Heart right ventricle (tissue), 16 donors: ENCODE data around the gene DTX1. TPM values are rescaled to one million over a fixed set of nuclear protein-coding genes. Genes with fewer than 3 reads are reported as not detected.
A peak's percentile ranks its signal among the peaks of the same experiment; 100 is the strongest.

Experiments used
- ATAC-seq, 8 donors: fragments of 200-7000 bp; cut with Tn5 transposase; one replicate each; pipeline ENCODE4 v1.9.1; 2020; ENCODE audit warnings: mild to moderate bottlenecking in 8 of 8, moderate library complexity in 8 of 8, moderate number of reproducible peaks in 1 of 8
- DNase-seq, 2 donors: peaks; one replicate each; pipeline ENCODE4 v3.0.0-alpha.2; 2020
- H3K27ac ChIP-seq, 10 donors: fragments of 200-600 bp; sonication (generic) in 2 of 10; one replicate each; pipeline versions ENCODE4 v1.5.0 to v1.8.0; 2020 to 2022; ENCODE audit warnings: mild to moderate bottlenecking in 3 of 10
- H3K27me3 ChIP-seq, 7 donors: fragments of 200-600 bp; one replicate each; pipeline ENCODE4 v1.8.0; 2021 to 2022; ENCODE audit warnings: mild to moderate bottlenecking in 2 of 7
- H3K36me3 ChIP-seq, 9 donors: fragments of 200-600 bp; sonication (generic) in 1 of 9; one replicate each; pipeline versions ENCODE4 v1.5.0 to v1.8.0; 2020 to 2022; ENCODE audit warnings: mild to moderate bottlenecking in 2 of 9
- H3K4me1 ChIP-seq, 9 donors: fragments of 200-600 bp; sonication (generic) in 1 of 9; one replicate each; pipeline versions ENCODE4 v1.5.0 to v1.8.0; 2020 to 2022; ENCODE audit warnings: mild to moderate bottlenecking in 4 of 9
- H3K4me3 ChIP-seq, 10 donors: fragments of 200-600 bp; sonication (generic) in 2 of 10; one replicate each; pipeline versions ENCODE4 v1.5.0 to v1.8.0; 2020 to 2022; ENCODE audit warnings: mild to moderate bottlenecking in 7 of 10, moderate library complexity in 2 of 10
- H3K9me3 ChIP-seq, 11 donors: fragments of 200-600 bp in 10 of 11; sonication (generic) in 2 of 11; one replicate each; pipeline versions ENCODE4 v1.5.0 to v1.8.0; 2013 to 2022; ENCODE audit warnings: mild to moderate bottlenecking in 2 of 11, control low read depth in 1 of 11, moderate library complexity in 1 of 11
- WGBS, 2 donors: extraction: QIAGEN DNeasy Blood & Tissue Kit; methylation state at CpG; one replicate each; pipeline ENCODE4 v1.1.7; 2013; ENCODE audit warnings: inconsistent platforms in 1 of 2; 5-methylcytosine and 5-hydroxymethylcytosine counted together
- intact Hi-C, 10 donors: fragments of 100-400 bp; cut with DNase I; formaldehyde crosslinking; loops; one replicate each; pipeline versions ENCODE4 v1.11.1 to v1.14.2; 2022
- polyA plus RNA-seq, 2 donors: library from polyadenylated mRNA; stranded (reverse); fragments of 200-250 nt; gene quantifications; one replicate each; pipeline ENCODE4 v1.2.3, GENCODE V29; 2013
- total RNA-seq, 10 donors: library from RNA; stranded (reverse); fragmentation: NEBNext Ultra II Directional in 3 of 10; extraction: Animal tissue kit (Norgen Biotek cat#: 25700) in 3 of 10; gene quantifications; one replicate each; pipeline versions ENCODE4 v1.2.1 to v1.2.4, GENCODE V29; 2021 to 2023
- TF ChIP-seq, protein P1 (sequence below), 9 donors: fragments of 200-600 bp; sonication (generic) in 2 of 9; IDR thresholded peaks; one replicate each; pipeline versions ENCODE4 v1.5.0 to v1.8.0; 2021 to 2022; ENCODE audit warnings: antibody characterized with exemption in 9 of 9, mild to moderate bottlenecking in 5 of 9, moderate library complexity in 1 of 9
- donor health status: Arrhythmogenic right ventricular cardiomyopathy.
- donor health status: ischemic (EF 13 %, LVEDD 7.1; RV severe dilation, severe dysfunction).
- donor health status: healthy with polysubstance abuse.
- donor health status: DM: no; HTN: yes; CAD: no.
- donor health status: DM: no; HTN: no; CAD: no.
- donor health status: ischemic (EF 25% LVEDD 6.9; RV normal size, moderate dysfunction).
- donor health status: ischemic (EF 25% LVEDD 5.7; RV mildly dilated, moderate dysfunction).
- donor health status: healthy.
- donor health status: DM: yes; HTN: yes; CAD: no.
- donor health status: Ischemic cardiomyopathy.
- donor health status: ischemic (EF 35%, LVEDD 5.7; RV mildly dilated, moderate dysfunction).
- donor health status: nonischemic (EF 11% LVEDD 7.7; RV severe dilation, severe dysfunction).
- donor health status: DM: yes; HTN: yes; CAD: no.
- donor health status: PGD.
- donor health status: ischemic (EF 29% LVEDD 5.4; RV normal size, mild dysfunction).
- donor health status: nonischemic (EF 23%, LVEDD 6.1; RV moderate dilation, normal function).

The DTX1 gene
- total and polyA plus RNA-seq, 12 donors = 0.94 to 6.4 (median 1.5) TPM

DNA sequence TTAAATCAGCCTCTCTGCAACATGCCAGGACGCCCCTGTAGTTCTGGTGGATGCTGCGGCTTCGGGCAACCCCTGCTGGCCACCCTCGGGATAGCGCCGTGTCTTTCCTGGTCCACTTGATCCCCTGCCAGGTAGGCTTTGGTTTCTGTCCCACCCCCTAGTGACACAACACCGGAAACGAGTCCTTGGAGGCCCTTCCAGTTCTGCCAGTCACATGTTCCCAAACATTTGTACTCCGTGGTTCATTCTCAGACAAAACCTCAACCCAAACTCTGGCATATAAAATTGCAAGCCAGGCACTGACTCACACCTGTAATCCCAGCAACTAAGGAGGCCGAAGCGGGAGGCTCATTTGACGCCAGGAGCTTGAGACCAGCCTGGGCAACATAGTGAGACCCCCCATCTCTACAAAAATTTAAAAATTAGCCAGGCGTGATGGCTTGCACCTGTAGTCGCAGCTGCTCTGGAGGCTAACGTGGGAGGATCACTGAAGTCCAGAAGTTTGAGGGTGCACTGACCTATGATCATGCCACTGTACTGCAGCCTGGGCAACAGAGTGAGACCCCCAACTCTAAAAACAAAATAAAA, 42.0 kb downstream of the DTX1 start:
- peak; percentile 57 to 88 (median 76) for ATAC-seq
- H3K27me3 ChIP-seq = peaks cover 1 to 52% (median 24%) of the 10 kb centered on the region in 7 donors
- peaks cover 0 to 12% (median 9%) of the 10 kb centered on the region in 9 donors for H3K4me1 ChIP-seq
- intact Hi-C loops = loop anchor here in 7 of 10 donors (1.0 to 5.0 kb wide), 3 partner anchors 50 to 51 kb away; no protein-coding TSS in a partner anchor
- H3K9me3 ChIP-seq = no peaks in the 10 kb centered on the region
- H3K27ac ChIP-seq = no peak overlapping the region
- no peak overlapping the region for H3K4me3 ChIP-seq
- 31 to 32% methylated on average over 15 of the region's 15 CpGs for WGBS, 2 donors
- no peaks in the 10 kb centered on the region for H3K36me3 ChIP-seq
- TF ChIP-seq, protein P1, sequence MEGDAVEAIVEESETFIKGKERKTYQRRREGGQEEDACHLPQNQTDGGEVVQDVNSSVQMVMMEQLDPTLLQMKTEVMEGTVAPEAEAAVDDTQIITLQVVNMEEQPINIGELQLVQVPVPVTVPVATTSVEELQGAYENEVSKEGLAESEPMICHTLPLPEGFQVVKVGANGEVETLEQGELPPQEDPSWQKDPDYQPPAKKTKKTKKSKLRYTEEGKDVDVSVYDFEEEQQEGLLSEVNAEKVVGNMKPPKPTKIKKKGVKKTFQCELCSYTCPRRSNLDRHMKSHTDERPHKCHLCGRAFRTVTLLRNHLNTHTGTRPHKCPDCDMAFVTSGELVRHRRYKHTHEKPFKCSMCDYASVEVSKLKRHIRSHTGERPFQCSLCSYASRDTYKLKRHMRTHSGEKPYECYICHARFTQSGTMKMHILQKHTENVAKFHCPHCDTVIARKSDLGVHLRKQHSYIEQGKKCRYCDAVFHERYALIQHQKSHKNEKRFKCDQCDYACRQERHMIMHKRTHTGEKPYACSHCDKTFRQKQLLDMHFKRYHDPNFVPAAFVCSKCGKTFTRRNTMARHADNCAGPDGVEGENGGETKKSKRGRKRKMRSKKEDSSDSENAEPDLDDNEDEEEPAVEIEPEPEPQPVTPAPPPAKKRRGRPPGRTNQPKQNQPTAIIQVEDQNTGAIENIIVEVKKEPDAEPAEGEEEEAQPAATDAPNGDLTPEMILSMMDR (IDR thresholded peaks at IDR 0.05) = peak; percentile 66 to 83 (median 76)
- peak; percentile 74 to 79 for DNase-seq

DNA sequence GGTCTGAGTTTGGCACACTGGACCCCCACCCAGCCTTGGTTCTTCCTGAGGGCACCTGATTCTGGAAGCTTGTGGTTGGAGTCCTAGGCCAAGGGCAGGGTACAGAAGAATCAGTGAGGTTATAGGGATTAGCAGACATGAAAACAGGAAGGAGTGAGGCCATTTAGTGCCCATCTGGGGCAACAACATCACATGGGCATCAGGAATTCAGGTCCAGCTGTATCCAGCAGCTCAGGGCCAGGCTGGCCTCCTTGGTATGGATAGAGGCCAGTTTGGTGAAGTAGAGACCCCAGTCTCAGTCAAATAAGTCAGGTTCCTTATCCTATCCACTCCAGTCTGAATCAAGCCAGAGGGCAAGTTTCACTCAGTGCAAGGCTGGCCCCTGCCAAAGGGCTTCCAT, 42.8 kb downstream of the DTX1 start:
- no peaks in the 10 kb centered on the region for H3K9me3 ChIP-seq
- no peak overlapping the region for H3K4me3 ChIP-seq
- TF ChIP-seq, protein P1 (IDR thresholded peaks at IDR 0.05) = no peak
- intact Hi-C loops = loop anchor here in 5 of 10 donors (2.0 to 5.0 kb wide), 2 partner anchors 51 to 52 kb away; no protein-coding TSS in a partner anchor
- H3K27ac ChIP-seq = no peak overlapping the region
- H3K36me3 ChIP-seq = no peaks in the 10 kb centered on the region
- DNase-seq (no peak), ATAC-seq (no peak)
- H3K4me1 ChIP-seq = peaks cover 0 to 15% (median 10%) of the 10 kb centered on the region in 9 donors
- H3K27me3 ChIP-seq = peaks cover 5 to 54% (median 32%) of the 10 kb centered on the region in 7 donors

- TF ChIP-seq, protein P1 (IDR thresholded peaks at IDR 0.05) = no peak
- Histone ChIP-seq H3K27ac (no peak overlapping the region), H3K4me3 (no peak overlapping the region), H3K9me3 (no peaks in the 10 kb centered on the region), H3K27me3 (peaks cover 5 to 55% (median 33%) of the 10 kb centered on the region in 7 donors), H3K4me1 (peaks cover 0 to 15% (median 10%) of the 10 kb centered on the region in 9 donors), H3K36me3 (no peaks in the 10 kb centered on the region)
- ATAC-seq (no peak), DNase-seq (no peak)
- intact Hi-C loops = loop anchor here in 6 of 10 donors (2.0 to 5.0 kb wide), 3 partner anchors 51 to 1648 kb away; no protein-coding TSS in a partner anchor
- WGBS, 2 donors = 58 to 61% methylated on average over 12 of the region's 12 CpGs
Observed at GRCh38 chr12:113099764-113100163, 43.2 kb downstream of the DTX1 start.

DNA sequence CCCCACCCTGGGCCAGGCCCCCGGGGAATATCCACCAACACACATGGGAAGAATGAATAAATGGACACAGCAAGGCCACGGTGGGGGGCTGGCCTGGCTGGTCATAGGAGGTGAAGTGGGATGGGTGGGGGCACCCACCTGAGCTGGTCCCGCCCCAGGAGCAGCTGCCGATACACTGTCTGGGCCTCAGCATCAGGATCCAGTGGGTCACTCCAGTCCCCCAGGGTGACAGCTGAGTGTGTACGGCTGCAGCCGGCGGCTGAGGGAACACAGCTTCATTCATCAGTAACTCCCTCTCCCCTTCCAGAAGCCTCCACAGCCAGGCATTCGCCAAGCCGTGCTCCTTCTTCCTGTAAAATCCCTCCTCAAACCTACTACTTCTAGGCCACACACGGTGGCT, 45.2 kb downstream of the DTX1 start:
- no peak for DNase-seq
- Histone ChIP-seq H3K27me3 (peaks cover 5 to 58% (median 42%) of the 10 kb centered on the region in 7 donors), H3K9me3 (no peaks in the 10 kb centered on the region), H3K27ac (no peak overlapping the region), H3K4me1 (peaks cover 0 to 15% (median 10%) of the 10 kb centered on the region in 9 donors), H3K4me3 (no peak overlapping the region), H3K36me3 (no peaks in the 10 kb centered on the region)
- intact Hi-C loops = loop anchor here in 1 of 10 donors (5.0 kb wide), 1 partner anchor 1646 kb away; no protein-coding TSS in a partner anchor
- WGBS, 2 donors = 66 to 67% methylated on average over 10 of the region's 10 CpGs
- ATAC-seq = no peak
- TF ChIP-seq, protein P1 (IDR thresholded peaks at IDR 0.05) = no peak
